ENCODE measurements around the gene ZNF276.
"Not testable (repeated sequence)": the region's sequence is repeated elsewhere in the genome, so short reads cannot be mapped to it uniquely, and the experiment has no call there.

The ZNF276 gene

GRCh38 chr16:89693931-89694783, 27.2 kb upstream of the ZNF276 start:
- peaks cover 56% of the 10 kb centered on the region for H3K36me3 Mint-ChIP-seq
- no peak overlapping the region for H3K4me3 Mint-ChIP-seq
- no peak for ATAC-seq

GRCh38 chr16:89694784-89695085, 26.6 kb upstream of the ZNF276 start:
- not testable (repeated sequence) for ATAC-seq; H3K9me3 Mint-ChIP-seq; H3K4me3 Mint-ChIP-seq; DNase-seq (ENCODE audit: low spot score in 2 of 2)
- peaks cover 58% of the 10 kb centered on the region for H3K36me3 Mint-ChIP-seq
- peak overlapping the region; percentile 40 for H3K27ac Mint-ChIP-seq
- H3K4me1 Mint-ChIP-seq, result peaks cover 35% of the 10 kb centered on the region

More at GRCh38 chr16:89693931-89694783, 27.2 kb upstream of the ZNF276 start:
- no peaks in the 10 kb centered on the region for H3K9me3 Mint-ChIP-seq
- DNase-seq (ENCODE audit: low spot score in 2 of 2), result no peak
- H3K27ac Mint-ChIP-seq, result no peak overlapping the region
- H3K4me1 Mint-ChIP-seq, result peaks cover 35% of the 10 kb centered on the region

- Mint-ChIP-seq H3K4me3 (no peak overlapping the region), H3K9me3 (no peaks in the 10 kb centered on the region), H3K4me1 (peaks cover 37% of the 10 kb centered on the region), H3K36me3 (peaks cover 58% of the 10 kb centered on the region), H3K27ac (peak overlapping the region; percentile 40)
- ATAC-seq, result no peak
- DNase-seq (ENCODE audit: low spot score in 2 of 2), result no peak
Measured at GRCh38 chr16:89695086-89695874, 26.1 kb upstream of the ZNF276 start.

GRCh38 chr16:89695875-89696669, 25.3 kb upstream of the ZNF276 start:
- no peaks in the 10 kb centered on the region for H3K9me3 Mint-ChIP-seq
- no peak overlapping the region for H3K4me3 Mint-ChIP-seq
- DNase-seq (ENCODE audit: low spot score in 2 of 2) (no peak), ATAC-seq (no peak)
- peaks cover 53% of the 10 kb centered on the region for H3K36me3 Mint-ChIP-seq
- peak overlapping the region; percentile 40 for H3K27ac Mint-ChIP-seq
- H3K4me1 Mint-ChIP-seq, result peaks cover 35% of the 10 kb centered on the region

GRCh38 chr16:89696670-89697128, 24.6 kb upstream of the ZNF276 start:
- Mint-ChIP-seq H3K4me1 (peaks cover 35% of the 10 kb centered on the region), H3K27ac (peak overlapping the region; percentile 40), H3K9me3 (no peaks in the 10 kb centered on the region), H3K4me3 (no peak overlapping the region), H3K36me3 (peaks cover 46% of the 10 kb centered on the region)
- DNase-seq (ENCODE audit: low spot score in 2 of 2) (no peak), ATAC-seq (peak; percentile 48)

GRCh38 chr16:89697161-89697615, 24.1 kb upstream of the ZNF276 start:
- Mint-ChIP-seq H3K4me3 (no peak overlapping the region), H3K9me3 (no peaks in the 10 kb centered on the region), H3K36me3 (peaks cover 42% of the 10 kb centered on the region), H3K4me1 (peaks cover 35% of the 10 kb centered on the region), H3K27ac (peak overlapping the region; percentile 40)
- no peak for DNase-seq (ENCODE audit: low spot score in 2 of 2)
- no peak for ATAC-seq

- ATAC-seq, result no peak
- no peak for DNase-seq (ENCODE audit: low spot score in 2 of 2)
- Mint-ChIP-seq H3K4me1 (peaks cover 40% of the 10 kb centered on the region), H3K9me3 (no peaks in the 10 kb centered on the region), H3K4me3 (no peak overlapping the region), H3K27ac (no peak overlapping the region), H3K36me3 (peaks cover 36% of the 10 kb centered on the region)
Measured at GRCh38 chr16:89697616-89698331, 23.6 kb upstream of the ZNF276 start.

GRCh38 chr16:89698717-89699116, 22.6 kb upstream of the ZNF276 start:
- not testable (repeated sequence) for H3K27ac Mint-ChIP-seq; H3K9me3 Mint-ChIP-seq; ATAC-seq; H3K4me3 Mint-ChIP-seq; DNase-seq (ENCODE audit: low spot score in 2 of 2)
- H3K36me3 Mint-ChIP-seq, result peaks cover 27% of the 10 kb centered on the region
- peaks cover 34% of the 10 kb centered on the region for H3K4me1 Mint-ChIP-seq

- ATAC-seq; DNase-seq (ENCODE audit: low spot score in 2 of 2); H3K9me3 Mint-ChIP-seq: not testable (repeated sequence)
- H3K27ac Mint-ChIP-seq, result peak overlapping the region; percentile 54
- peak overlapping the region; percentile 64 for H3K4me3 Mint-ChIP-seq
- peaks cover 33% of the 10 kb centered on the region for H3K4me1 Mint-ChIP-seq
- H3K36me3 Mint-ChIP-seq, result peaks cover 24% of the 10 kb centered on the region
Measured at GRCh38 chr16:89699629-89700099, 21.7 kb upstream of the ZNF276 start.

- DNase-seq (ENCODE audit: low spot score in 2 of 2) (peak; percentile 97 to 98), ATAC-seq (peak; percentile 52)
- H3K36me3 Mint-ChIP-seq, result peaks cover 19% of the 10 kb centered on the region
- no peaks in the 10 kb centered on the region for H3K9me3 Mint-ChIP-seq
- peak overlapping the region; percentile 64 for H3K4me3 Mint-ChIP-seq
- H3K27ac Mint-ChIP-seq, result peak overlapping the region; percentile 54
- H3K4me1 Mint-ChIP-seq, result peaks cover 32% of the 10 kb centered on the region
Measured at GRCh38 chr16:89700100-89700648, 21.2 kb upstream of the ZNF276 start.

- ATAC-seq, result peak; percentile 58
- Mint-ChIP-seq H3K27ac (peak overlapping the region; percentile 54), H3K9me3 (no peaks in the 10 kb centered on the region), H3K36me3 (peaks cover 16% of the 10 kb centered on the region), H3K4me1 (peaks cover 26% of the 10 kb centered on the region), H3K4me3 (peak overlapping the region; percentile 64)
- DNase-seq (ENCODE audit: low spot score in 2 of 2), result peak in 1 of 2 donors; percentile 77
Measured at GRCh38 chr16:89700649-89701424, 20.5 kb upstream of the ZNF276 start.

GRCh38 chr16:89701425-89702406, 19.6 kb upstream of the ZNF276 start, which contains the start of gene SPATA2L:
Gene SPATA2L, minus strand, starts transcription at chr16:89701705. Its CDS starts 473 bp downstream, at chr16:89701232.
- Mint-ChIP-seq H3K36me3 (peaks cover 16% of the 10 kb centered on the region), H3K27ac (peak within 1 kb of the TSS; percentile 54), H3K9me3 (no peaks in the 10 kb centered on the region), H3K4me1 (peaks cover 22% of the 10 kb centered on the region), H3K4me3 (peak within 1 kb of the TSS; percentile 64)
- ATAC-seq (peak; percentile 79), DNase-seq (ENCODE audit: low spot score in 2 of 2) (peak; percentile 94 to 99)

All from stimulated activated effector memory CD8-positive, alpha-beta T cell treated with anti-CD3 and anti-CD28 coated beads, Interleukin-12 subunit alpha, Interleukin-12 subunit beta, amount 100 ng/mL, for 72 hours (primary cell).